ENCODE results near the gene TMEM266. TPM values are rescaled to one million over a fixed set of nuclear protein-coding genes. Genes with fewer than 3 reads are reported as not detected.

The TMEM266 gene
- total and polyA plus RNA-seq, 2 of the 4 experiments (the other 2 are of a cell fraction), result not detected

DNA sequence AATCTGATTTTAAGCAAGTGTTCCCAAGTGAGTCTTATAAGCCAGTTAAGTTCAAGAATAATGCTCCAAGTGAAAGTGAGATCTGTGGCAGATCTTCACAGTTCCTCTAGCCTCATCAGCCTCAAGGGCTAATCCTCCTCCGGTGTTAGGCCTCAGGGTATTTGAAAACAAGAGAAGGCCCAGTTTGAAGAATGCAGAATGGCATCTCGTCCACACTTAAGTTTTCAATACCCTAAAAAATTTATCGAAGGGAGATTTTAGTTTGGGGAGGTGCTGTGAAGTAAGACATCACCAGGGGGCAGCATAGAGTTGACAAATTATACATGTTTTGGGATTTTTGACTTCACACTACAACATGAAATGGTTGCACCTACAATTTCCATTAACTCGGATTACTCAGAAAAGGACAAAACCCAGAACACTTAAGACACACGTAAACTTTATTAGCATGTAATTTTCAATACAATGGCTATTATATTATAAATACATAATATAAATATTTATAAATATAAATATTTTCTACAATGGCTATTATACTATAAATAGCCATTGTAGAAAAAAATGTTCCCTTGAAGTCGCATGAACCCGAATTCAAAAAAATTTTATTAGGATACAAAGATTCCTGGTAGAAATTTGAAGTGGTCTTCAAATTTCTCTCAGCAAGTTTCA is 2.3 kb upstream of the TMEM266 start:
- no peaks in the 10 kb centered on the region for H3K36me3 ChIP-seq (ENCODE audit: control insufficient read depth, insufficient read depth, low read length)
- H3K9me1 ChIP-seq (ENCODE audit: insufficient read depth, low read length), result no peaks in the 10 kb centered on the region
- H2BK15ac ChIP-seq (ENCODE audit: low read depth, low read length), result no peak overlapping the region
- DNase-seq (peak; percentile 22), ATAC-seq (ENCODE audit: low read depth) (0 out of 2 replicates have a peak, but pooled peaks have one; percentile 19)
- peak; percentile 49 for TF ChIP-seq RAD21 (IDR thresholded peaks at IDR 0.05; ENCODE audit: low read length)
- no peak for TF ChIP-seq NFE2L2 (IDR thresholded peaks at IDR 0.05; ENCODE audit: low read depth, low read length)
- TF ChIP-seq CHD1 (IDR thresholded peaks at IDR 0.05; ENCODE audit: low read depth, low read length), result no peak
- TF ChIP-seq BHLHE40 (IDR thresholded peaks at IDR 0.05; ENCODE audit: low read depth, low read length), result no peak
- TF ChIP-seq CEBPB (IDR thresholded peaks at IDR 0.05; ENCODE audit: low read depth, low read length), result no peak
- no peak for TF ChIP-seq FOS (IDR thresholded peaks at IDR 0.05; ENCODE audit: low read depth, low read length)
- no peak for TF ChIP-seq MAZ (IDR thresholded peaks at IDR 0.05; ENCODE audit: borderline replicate concordance, low read depth, low read length)
- no peak for TF ChIP-seq RFX5 (IDR thresholded peaks at IDR 0.05; ENCODE audit: low read depth, low read length)
- TF ChIP-seq, protein P1, sequence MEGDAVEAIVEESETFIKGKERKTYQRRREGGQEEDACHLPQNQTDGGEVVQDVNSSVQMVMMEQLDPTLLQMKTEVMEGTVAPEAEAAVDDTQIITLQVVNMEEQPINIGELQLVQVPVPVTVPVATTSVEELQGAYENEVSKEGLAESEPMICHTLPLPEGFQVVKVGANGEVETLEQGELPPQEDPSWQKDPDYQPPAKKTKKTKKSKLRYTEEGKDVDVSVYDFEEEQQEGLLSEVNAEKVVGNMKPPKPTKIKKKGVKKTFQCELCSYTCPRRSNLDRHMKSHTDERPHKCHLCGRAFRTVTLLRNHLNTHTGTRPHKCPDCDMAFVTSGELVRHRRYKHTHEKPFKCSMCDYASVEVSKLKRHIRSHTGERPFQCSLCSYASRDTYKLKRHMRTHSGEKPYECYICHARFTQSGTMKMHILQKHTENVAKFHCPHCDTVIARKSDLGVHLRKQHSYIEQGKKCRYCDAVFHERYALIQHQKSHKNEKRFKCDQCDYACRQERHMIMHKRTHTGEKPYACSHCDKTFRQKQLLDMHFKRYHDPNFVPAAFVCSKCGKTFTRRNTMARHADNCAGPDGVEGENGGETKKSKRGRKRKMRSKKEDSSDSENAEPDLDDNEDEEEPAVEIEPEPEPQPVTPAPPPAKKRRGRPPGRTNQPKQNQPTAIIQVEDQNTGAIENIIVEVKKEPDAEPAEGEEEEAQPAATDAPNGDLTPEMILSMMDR (conservative IDR thresholded peaks at IDR 0.05; ENCODE audit: low read depth, low read length), result peak; percentile 70
- TF ChIP-seq, protein P2, sequence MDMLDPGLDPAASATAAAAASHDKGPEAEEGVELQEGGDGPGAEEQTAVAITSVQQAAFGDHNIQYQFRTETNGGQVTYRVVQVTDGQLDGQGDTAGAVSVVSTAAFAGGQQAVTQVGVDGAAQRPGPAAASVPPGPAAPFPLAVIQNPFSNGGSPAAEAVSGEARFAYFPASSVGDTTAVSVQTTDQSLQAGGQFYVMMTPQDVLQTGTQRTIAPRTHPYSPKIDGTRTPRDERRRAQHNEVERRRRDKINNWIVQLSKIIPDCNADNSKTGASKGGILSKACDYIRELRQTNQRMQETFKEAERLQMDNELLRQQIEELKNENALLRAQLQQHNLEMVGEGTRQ (IDR thresholded peaks at IDR 0.05; ENCODE audit: low read depth, low read length), result no peak
- TF ChIP-seq MAFK (IDR thresholded peaks at IDR 0.05; ENCODE audit: low read depth, low read length), result no peak
- no peak for TF ChIP-seq MXI1 (IDR thresholded peaks at IDR 0.05; ENCODE audit: borderline replicate concordance, low read depth, low read length)
- peak; percentile 58 for TF ChIP-seq SMC3 (IDR thresholded peaks at IDR 0.05; ENCODE audit: low read depth, low read length)
- TF ChIP-seq POLR2A (IDR thresholded peaks at IDR 0.05; ENCODE audit: low read depth, low read length), result no peak
- TF ChIP-seq, protein P3, sequence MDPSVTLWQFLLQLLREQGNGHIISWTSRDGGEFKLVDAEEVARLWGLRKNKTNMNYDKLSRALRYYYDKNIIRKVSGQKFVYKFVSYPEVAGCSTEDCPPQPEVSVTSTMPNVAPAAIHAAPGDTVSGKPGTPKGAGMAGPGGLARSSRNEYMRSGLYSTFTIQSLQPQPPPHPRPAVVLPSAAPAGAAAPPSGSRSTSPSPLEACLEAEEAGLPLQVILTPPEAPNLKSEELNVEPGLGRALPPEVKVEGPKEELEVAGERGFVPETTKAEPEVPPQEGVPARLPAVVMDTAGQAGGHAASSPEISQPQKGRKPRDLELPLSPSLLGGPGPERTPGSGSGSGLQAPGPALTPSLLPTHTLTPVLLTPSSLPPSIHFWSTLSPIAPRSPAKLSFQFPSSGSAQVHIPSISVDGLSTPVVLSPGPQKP (IDR thresholded peaks at IDR 0.05; ENCODE audit: borderline replicate concordance, low read depth, low read length), result no peak
- no peak overlapping the region for H3K23ac ChIP-seq (ENCODE audit: low read depth, low read length)
- peak overlapping the region; percentile 99 for H3K4me2 ChIP-seq (ENCODE audit: low read depth, low read length)
- CTCF ChIA-PET, result interaction anchor here (0.6 to 3.5 kb wide), 3 partner anchors 82 to 544 kb away, joined by 6 to 29 read pairs (median 9); no protein-coding TSS in a partner anchor
- H3K27ac ChIP-seq (ENCODE audit: insufficient read depth, low read length), result no peak overlapping the region
- no peaks in the 10 kb centered on the region for H3K79me1 ChIP-seq (ENCODE audit: low read depth in 1 of 2, low read length in 2 of 2)
- peak overlapping the region; percentile 23; the same call in 1 of the 2 replicates for H3K4me3 ChIP-seq (ENCODE audit: insufficient read depth, low read depth, low read length)
- POLR2A ChIA-PET (ENCODE audit: unreplicated experiment), result no interaction called here
- peaks cover 1% of the 10 kb centered on the region; the same call in 1 of the 2 replicates for H3K4me1 ChIP-seq (ENCODE audit: control insufficient read depth, insufficient read depth, low read length)
- no peak overlapping the region for H2BK120ac ChIP-seq (ENCODE audit: low read depth, low read length)
- dilution Hi-C loops (cut with HindIII; ENCODE audit: low sequenced_read_pairs, unreplicated experiment) (no loop called here), in situ Hi-C loops (cut with MboI; ENCODE audit: low sequenced_read_pairs) (no loop called here), intact Hi-C loops (cut with micrococcal nuclease) (loop anchor here (1.0 to 5.0 kb wide), 2 partner anchors 82 to 810 kb away; no protein-coding TSS in a partner anchor)
- H2AFZ ChIP-seq (replicated peaks; ENCODE audit: low read length, poor library complexity), result peak overlapping the region; percentile 84
- no peak overlapping the region for H4K8ac ChIP-seq (ENCODE audit: low read depth in 2 of 2, low read length in 2 of 2)
- H3K4ac ChIP-seq (ENCODE audit: low read depth, low read length), result no peak overlapping the region
- H3K14ac ChIP-seq (replicated peaks; ENCODE audit: low read depth, low read length), result no peak overlapping the region
- H3K56ac ChIP-seq (ENCODE audit: extremely low read depth, insufficient read depth, low read length), result no peak overlapping the region
- no peak overlapping the region for H2BK20ac ChIP-seq (ENCODE audit: low read depth, low read length)
- H4K5ac ChIP-seq (ENCODE audit: low read depth, low read length), result no peak overlapping the region
- H3K9ac ChIP-seq (ENCODE audit: low read depth, low read length), result no peak overlapping the region
- no TSS peak for BruUV-seq (replicated peaks)
- H2AK5ac ChIP-seq (ENCODE audit: low read depth, low read length), result no peak overlapping the region
- WGBS, 2 experiments (ENCODE audit: extremely low coverage in 2 of 2, insufficient read length in 1 of 2), result no CpG with 5 or more reads among the region's 7 CpGs
- no peak overlapping the region for H2AK9ac ChIP-seq (replicated peaks; ENCODE audit: low read depth, low read length, poor library complexity)
- H3K27me3 ChIP-seq (ENCODE audit: control insufficient read depth, insufficient read depth, low read length), result peaks cover 47% of the 10 kb centered on the region
- no peaks in the 10 kb centered on the region for H3K9me3 ChIP-seq (ENCODE audit: control insufficient read depth, insufficient read depth, low read length)
- H2BK5ac ChIP-seq (ENCODE audit: low read depth, low read length, poor library complexity, severe bottlenecking), result no peak overlapping the region
- no peak overlapping the region for H3K18ac ChIP-seq (ENCODE audit: low read depth, low read length)
- no peaks in the 10 kb centered on the region for H4K20me1 ChIP-seq (ENCODE audit: insufficient read depth, low read length)
- H4K91ac ChIP-seq (ENCODE audit: insufficient read depth, low read depth, low read length), result no peak overlapping the region
